Memory B cell (primary cell): ENCODE measurements around the gene STIM1.
"Not testable (repeated sequence)": the region's sequence is repeated elsewhere in the genome, so short reads cannot be mapped to it uniquely, and the experiment has no call there.

ENCODE experiments used
- ATAC-seq: fragments of 150-1000 bp; cut with Tn5 transposase; 2 replicates; pipeline ENCODE4 v1.10.0; 2021; ENCODE audit warnings: low read depth, mild to moderate bottlenecking, moderate library complexity
- DNase-seq, 2 donors: peaks; one replicate each; pipeline ENCODE4 v3.0.0; 2022; ENCODE audit warnings: low spot score in 2 of 2
- H3K27ac Mint-ChIP-seq: one replicate; pipeline ENCODE4 v1.8.0; 2022; ENCODE audit warnings: mild to moderate bottlenecking, moderate library complexity, mixed read lengths
- H3K27me3 Mint-ChIP-seq: one replicate; pipeline ENCODE4 v1.8.0; 2022; ENCODE audit warnings: mixed read lengths
- H3K36me3 Mint-ChIP-seq: one replicate; pipeline ENCODE4 v1.8.0; 2022; ENCODE audit warnings: mild to moderate bottlenecking, mixed read lengths
- H3K4me1 Mint-ChIP-seq: one replicate; pipeline ENCODE4 v1.8.0; 2022; ENCODE audit warnings: mixed read lengths
- H3K4me3 Mint-ChIP-seq: one replicate; pipeline ENCODE4 v1.8.0; 2022; ENCODE audit warnings: mild to moderate bottlenecking, moderate library complexity, mixed read lengths
- H3K9me3 Mint-ChIP-seq: one replicate; pipeline ENCODE4 v1.8.0; 2022; ENCODE audit warnings: mixed read lengths

The STIM1 gene

GRCh38 chr11:4030197-4030596, 174.7 kb downstream of the STIM1 start:
- ATAC-seq: no peak
- Mint-ChIP-seq H3K4me3 (no peak overlapping the region), H3K27me3 (no peaks in the 10 kb centered on the region), H3K27ac (no peak overlapping the region), H3K9me3 (no peaks in the 10 kb centered on the region), H3K4me1 (no peaks in the 10 kb centered on the region), H3K36me3 (peaks cover 35% of the 10 kb centered on the region)
- DNase-seq: no peak

GRCh38 chr11:4032097-4032496, 176.6 kb downstream of the STIM1 start:
- Mint-ChIP-seq H3K27ac (no peak overlapping the region), H3K27me3 (no peaks in the 10 kb centered on the region), H3K4me1 (peaks cover 4% of the 10 kb centered on the region), H3K9me3 (peaks cover 3% of the 10 kb centered on the region), H3K36me3 (peaks cover 27% of the 10 kb centered on the region), H3K4me3 (no peak overlapping the region)
- ATAC-seq (no peak), DNase-seq (no peak)

GRCh38 chr11:4035985-4036384, 180.5 kb downstream of the STIM1 start:
- no peak for ATAC-seq
- Mint-ChIP-seq H3K27ac (no peak overlapping the region), H3K36me3 (peaks cover 27% of the 10 kb centered on the region), H3K9me3 (peaks cover 3% of the 10 kb centered on the region), H3K4me3 (no peak overlapping the region), H3K4me1 (peaks cover 7% of the 10 kb centered on the region), H3K27me3 (no peaks in the 10 kb centered on the region)
- no peak for DNase-seq

DNA sequence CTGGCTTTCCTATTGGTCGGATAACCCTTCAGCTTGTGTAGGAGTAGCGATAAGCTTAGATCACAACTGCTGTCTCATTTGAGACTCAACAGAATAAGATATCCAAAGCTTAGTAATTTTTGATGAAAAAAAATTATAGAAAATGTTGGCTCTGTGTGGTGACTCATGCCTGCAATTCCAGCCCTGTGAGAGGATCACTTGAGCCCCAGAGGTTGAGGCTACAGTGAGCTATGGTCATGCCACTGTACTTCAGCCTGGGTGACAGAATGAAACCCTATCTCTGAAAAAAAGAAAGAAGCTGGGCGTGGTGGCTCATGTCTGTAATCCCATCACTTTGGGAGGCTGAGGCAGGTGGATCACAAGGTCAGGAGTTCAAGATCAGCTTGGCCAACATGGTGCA, 183.5 kb downstream of the STIM1 start:
- no peak for ATAC-seq

GRCh38 chr11:4040461-4040860, 185.0 kb downstream of the STIM1 start:
- no peak overlapping the region for H3K4me3 Mint-ChIP-seq
- H3K27ac Mint-ChIP-seq: peak overlapping the region; percentile 46
- peaks cover 3% of the 10 kb centered on the region for H3K9me3 Mint-ChIP-seq
- peaks cover 20% of the 10 kb centered on the region for H3K36me3 Mint-ChIP-seq
- DNase-seq (no peak), ATAC-seq (no peak)
- H3K4me1 Mint-ChIP-seq: peaks cover 16% of the 10 kb centered on the region
- no peaks in the 10 kb centered on the region for H3K27me3 Mint-ChIP-seq

More for the DNA sequence above, 183.5 kb downstream of the STIM1 start:
- H3K4me1 Mint-ChIP-seq: peaks cover 11% of the 10 kb centered on the region
- H3K36me3 Mint-ChIP-seq: peaks cover 23% of the 10 kb centered on the region
- H3K4me3 Mint-ChIP-seq: no peak overlapping the region
- no peak for DNase-seq
- H3K27me3 Mint-ChIP-seq: no peaks in the 10 kb centered on the region
- no peak overlapping the region for H3K27ac Mint-ChIP-seq
- peaks cover 3% of the 10 kb centered on the region for H3K9me3 Mint-ChIP-seq

- H3K4me1 Mint-ChIP-seq: peaks cover 17% of the 10 kb centered on the region
- DNase-seq (no peak), ATAC-seq (no peak)
- H3K4me3 Mint-ChIP-seq: no peak overlapping the region
- no peak overlapping the region for H3K27ac Mint-ChIP-seq
- no peaks in the 10 kb centered on the region for H3K27me3 Mint-ChIP-seq
- no peaks in the 10 kb centered on the region for H3K9me3 Mint-ChIP-seq
- peaks cover 20% of the 10 kb centered on the region for H3K36me3 Mint-ChIP-seq
Observed at GRCh38 chr11:4041731-4042391, 186.4 kb downstream of the STIM1 start.

DNA sequence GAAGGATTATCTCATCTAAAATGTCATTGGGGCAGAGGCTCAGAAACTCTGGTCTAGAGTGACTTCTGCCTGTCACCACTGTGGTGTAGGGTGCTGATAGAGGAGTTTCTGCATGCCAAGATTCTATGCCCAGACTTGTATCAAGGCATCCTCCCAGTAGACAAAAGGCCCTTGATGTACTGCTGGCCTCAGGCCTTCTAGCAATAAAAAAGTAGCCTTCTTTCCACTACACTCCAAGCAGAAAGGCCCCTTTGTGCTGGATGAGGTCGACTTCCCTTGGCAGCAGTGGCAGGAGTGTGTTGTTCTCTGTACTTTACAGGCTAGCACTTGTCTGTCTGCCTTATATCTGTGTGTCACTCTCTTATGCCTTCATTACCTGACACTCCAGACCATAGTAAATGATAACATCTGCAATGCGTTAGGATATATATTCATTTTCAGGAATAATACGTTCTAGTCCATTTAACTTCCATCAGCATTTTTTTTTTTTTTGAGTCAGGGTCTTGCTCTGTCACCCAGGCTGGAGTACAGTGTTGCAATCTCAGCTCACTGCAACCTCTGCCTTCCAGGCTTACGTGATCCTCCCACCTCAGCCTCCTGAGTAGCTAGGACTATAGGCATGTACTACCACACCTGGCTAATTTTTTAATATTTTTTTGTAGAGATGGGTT, 189.6 kb downstream of the STIM1 start:
- H3K27me3 Mint-ChIP-seq: no peaks in the 10 kb centered on the region
- ATAC-seq: no peak
- no peak overlapping the region for H3K27ac Mint-ChIP-seq
- no peak overlapping the region for H3K4me3 Mint-ChIP-seq
- no peaks in the 10 kb centered on the region for H3K9me3 Mint-ChIP-seq
- peaks cover 20% of the 10 kb centered on the region for H3K36me3 Mint-ChIP-seq
- peaks cover 25% of the 10 kb centered on the region for H3K4me1 Mint-ChIP-seq
- no peak for DNase-seq

DNA sequence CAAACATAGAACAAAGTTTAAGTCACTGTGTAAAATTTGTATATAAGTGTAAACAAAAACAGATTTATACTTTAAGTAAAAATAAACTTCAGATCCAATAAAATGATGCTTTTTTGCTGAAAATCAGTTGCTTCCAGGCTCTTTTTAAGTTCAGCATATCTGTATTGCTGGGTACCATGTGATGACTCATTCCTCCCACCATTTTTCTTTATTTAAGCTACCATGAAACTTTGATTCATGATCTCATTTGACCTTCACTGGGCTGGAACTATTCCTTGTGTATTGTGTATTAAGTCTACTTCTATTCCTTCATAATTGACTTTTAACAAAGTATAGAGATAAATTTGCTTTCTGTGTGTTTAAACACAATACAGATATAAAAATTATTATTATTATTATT, 192.9 kb downstream of the STIM1 start:
- peaks cover 22% of the 10 kb centered on the region for H3K36me3 Mint-ChIP-seq
- H3K4me3 Mint-ChIP-seq: no peak overlapping the region
- no peaks in the 10 kb centered on the region for H3K9me3 Mint-ChIP-seq
- H3K4me1 Mint-ChIP-seq: peaks cover 21% of the 10 kb centered on the region
- DNase-seq (no peak), ATAC-seq (no peak)
- H3K27me3 Mint-ChIP-seq: no peaks in the 10 kb centered on the region
- no peak overlapping the region for H3K27ac Mint-ChIP-seq

- no peaks in the 10 kb centered on the region for H3K27me3 Mint-ChIP-seq
- ATAC-seq: no peak
- peaks cover 22% of the 10 kb centered on the region for H3K36me3 Mint-ChIP-seq
- no peak for DNase-seq
- H3K4me3 Mint-ChIP-seq: no peak overlapping the region
- no peaks in the 10 kb centered on the region for H3K9me3 Mint-ChIP-seq
- H3K27ac Mint-ChIP-seq: no peak overlapping the region
- peaks cover 19% of the 10 kb centered on the region for H3K4me1 Mint-ChIP-seq
Observed at GRCh38 chr11:4049006-4049405, 193.5 kb downstream of the STIM1 start.

DNA sequence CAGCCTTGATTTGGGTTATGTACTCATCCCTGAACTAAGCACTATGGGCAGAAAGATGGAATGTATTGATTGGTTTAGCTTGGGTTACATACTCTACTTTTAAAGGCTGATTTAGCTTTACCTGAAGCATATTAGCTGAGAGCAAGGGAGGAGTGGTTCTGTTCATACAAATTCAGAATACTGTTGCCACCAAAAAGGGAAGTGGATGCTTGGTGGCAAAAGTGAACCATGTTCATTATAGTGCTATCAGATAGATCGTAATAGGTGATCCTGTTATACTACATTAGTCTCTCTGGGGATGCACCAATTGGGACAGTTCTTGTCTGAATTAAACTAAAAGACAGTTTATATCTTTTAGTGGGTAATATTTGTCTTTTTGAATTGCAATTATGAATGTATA, 194.7 kb downstream of the STIM1 start:
- DNase-seq: no peak
- peaks cover 14% of the 10 kb centered on the region for H3K4me1 Mint-ChIP-seq
- no peaks in the 10 kb centered on the region for H3K9me3 Mint-ChIP-seq
- no peaks in the 10 kb centered on the region for H3K27me3 Mint-ChIP-seq
- no peak overlapping the region for H3K27ac Mint-ChIP-seq
- no peak overlapping the region for H3K4me3 Mint-ChIP-seq
- peaks cover 22% of the 10 kb centered on the region for H3K36me3 Mint-ChIP-seq
- peak; percentile 34 for ATAC-seq

- ATAC-seq, H3K27me3 Mint-ChIP-seq, H3K9me3 Mint-ChIP-seq, H3K27ac Mint-ChIP-seq, H3K4me3 Mint-ChIP-seq, DNase-seq: not testable (repeated sequence)
- peaks cover 23% of the 10 kb centered on the region for H3K36me3 Mint-ChIP-seq
- H3K4me1 Mint-ChIP-seq: peaks cover 17% of the 10 kb centered on the region
Observed at GRCh38 chr11:4053200-4053599, 197.7 kb downstream of the STIM1 start.

- H3K36me3 Mint-ChIP-seq: peaks cover 29% of the 10 kb centered on the region
- no peaks in the 10 kb centered on the region for H3K9me3 Mint-ChIP-seq
- no peak overlapping the region for H3K27ac Mint-ChIP-seq
- peaks cover 21% of the 10 kb centered on the region for H3K4me1 Mint-ChIP-seq
- no peak overlapping the region for H3K4me3 Mint-ChIP-seq
- H3K27me3 Mint-ChIP-seq: no peaks in the 10 kb centered on the region
- DNase-seq (no peak), ATAC-seq (no peak)
Observed at GRCh38 chr11:4054643-4055042, 199.2 kb downstream of the STIM1 start.

DNA sequence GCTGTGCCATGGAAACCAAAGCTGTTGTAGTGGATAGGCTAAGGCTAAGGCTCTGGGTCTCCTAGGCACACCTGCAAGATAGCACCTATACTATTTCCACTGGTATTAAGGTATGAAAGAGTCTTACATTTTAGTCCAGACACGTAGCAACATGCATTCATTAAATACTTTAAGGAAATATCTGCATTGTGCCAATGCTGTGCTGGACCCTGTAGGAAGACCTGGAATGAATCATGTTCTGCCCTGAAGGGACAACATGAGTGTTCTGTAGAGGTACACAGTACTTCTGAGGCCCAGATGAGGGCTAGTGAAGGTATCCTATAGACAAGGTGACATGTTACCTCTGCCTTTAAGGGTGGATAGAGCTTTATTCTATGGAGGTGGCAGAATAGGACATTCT, 204.0 kb downstream of the STIM1 start:
- peaks cover 17% of the 10 kb centered on the region for H3K4me1 Mint-ChIP-seq
- DNase-seq (no peak), ATAC-seq (no peak)
- peaks cover 22% of the 10 kb centered on the region for H3K36me3 Mint-ChIP-seq
- H3K4me3 Mint-ChIP-seq: no peak overlapping the region
- H3K9me3 Mint-ChIP-seq: no peaks in the 10 kb centered on the region
- H3K27me3 Mint-ChIP-seq: no peaks in the 10 kb centered on the region
- H3K27ac Mint-ChIP-seq: no peak overlapping the region

GRCh38 chr11:4060182-4060923, 204.9 kb downstream of the STIM1 start:
- Mint-ChIP-seq H3K27ac (peak overlapping the region; percentile 24), H3K9me3 (no peaks in the 10 kb centered on the region), H3K4me1 (peaks cover 17% of the 10 kb centered on the region), H3K27me3 (no peaks in the 10 kb centered on the region), H3K4me3 (no peak overlapping the region), H3K36me3 (peaks cover 19% of the 10 kb centered on the region)
- no peak for ATAC-seq
- DNase-seq: no peak
